22Rv1 (cell line): ENCODE measurements around the gene PCTP.

Source experiments
- ZFX ChIP-seq: fragments of 450-650 bp; IDR thresholded peaks from 2 replicates; pipeline ENCODE4 v1.6.1; 2017; ENCODE audit warnings: antibody characterized with exemption, borderline replicate concordance
- TF ChIP-seq, protein P1 (sequence below): fragments of 450-650 bp; IDR thresholded peaks from 2 replicates; pipeline ENCODE4 v1.5.1; 2017; ENCODE audit warnings: mild to moderate bottlenecking

DNA sequence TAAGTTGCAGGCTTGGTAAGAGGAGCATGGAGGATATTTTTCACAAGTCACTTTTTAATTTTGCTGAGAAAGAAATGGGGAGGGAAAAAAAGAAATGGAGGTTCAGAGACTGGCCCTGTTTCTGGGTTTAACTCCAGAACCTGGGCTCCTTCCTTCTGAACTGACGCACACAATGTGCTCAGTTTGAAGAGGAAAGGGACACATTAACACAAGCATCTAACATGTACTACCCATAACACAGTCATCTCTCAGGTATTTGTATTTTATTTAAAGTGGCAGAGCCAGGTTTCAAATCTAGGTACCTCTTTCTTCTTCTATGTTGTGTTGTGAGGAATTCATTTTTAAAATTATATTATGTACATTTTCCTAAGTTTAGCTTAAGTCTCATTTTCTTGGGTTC lies 22.9 kb upstream of the PCTP start:
- TF ChIP-seq, protein P1, sequence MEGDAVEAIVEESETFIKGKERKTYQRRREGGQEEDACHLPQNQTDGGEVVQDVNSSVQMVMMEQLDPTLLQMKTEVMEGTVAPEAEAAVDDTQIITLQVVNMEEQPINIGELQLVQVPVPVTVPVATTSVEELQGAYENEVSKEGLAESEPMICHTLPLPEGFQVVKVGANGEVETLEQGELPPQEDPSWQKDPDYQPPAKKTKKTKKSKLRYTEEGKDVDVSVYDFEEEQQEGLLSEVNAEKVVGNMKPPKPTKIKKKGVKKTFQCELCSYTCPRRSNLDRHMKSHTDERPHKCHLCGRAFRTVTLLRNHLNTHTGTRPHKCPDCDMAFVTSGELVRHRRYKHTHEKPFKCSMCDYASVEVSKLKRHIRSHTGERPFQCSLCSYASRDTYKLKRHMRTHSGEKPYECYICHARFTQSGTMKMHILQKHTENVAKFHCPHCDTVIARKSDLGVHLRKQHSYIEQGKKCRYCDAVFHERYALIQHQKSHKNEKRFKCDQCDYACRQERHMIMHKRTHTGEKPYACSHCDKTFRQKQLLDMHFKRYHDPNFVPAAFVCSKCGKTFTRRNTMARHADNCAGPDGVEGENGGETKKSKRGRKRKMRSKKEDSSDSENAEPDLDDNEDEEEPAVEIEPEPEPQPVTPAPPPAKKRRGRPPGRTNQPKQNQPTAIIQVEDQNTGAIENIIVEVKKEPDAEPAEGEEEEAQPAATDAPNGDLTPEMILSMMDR = no peak
- no peak for TF ChIP-seq ZFX
